ENCODE results near the gene DYNLT2.

The DYNLT2 gene

GRCh38 chr6:169707772-169708171 lies 43.6 kb downstream of the DYNLT2 start:
- TF ChIP-seq CTCF (IDR thresholded peaks at IDR 0.05; ENCODE audit: low read depth, low read length) (no peak), POLR2A (IDR thresholded peaks at IDR 0.05; ENCODE audit: extremely low read depth, insufficient read length) (no peak), MYC (IDR thresholded peaks at IDR 0.05; ENCODE audit: low read depth, low read length) (no peak), MAX (IDR thresholded peaks at IDR 0.05; ENCODE audit: low read depth, low read length) (no peak)

GRCh38 chr6:169702840-169703246 lies 48.5 kb downstream of the DYNLT2 start:
- no peak for DNase-seq (ENCODE audit: low read depth)
- H3K4me3 ChIP-seq (ENCODE audit: low read depth, low read length): peak overlapping the region; percentile 93
- TF ChIP-seq MAX (IDR thresholded peaks at IDR 0.05; ENCODE audit: low read depth, low read length) (0 out of 2 replicates have a peak, but pooled peaks have one; percentile 2), CTCF (IDR thresholded peaks at IDR 0.05; ENCODE audit: low read depth, low read length) (no peak)

More at GRCh38 chr6:169707772-169708171, 43.6 kb downstream of the DYNLT2 start:
- DNase-seq (ENCODE audit: low read depth): peak; percentile 22
- H3K4me3 ChIP-seq (ENCODE audit: low read depth, low read length): no peak overlapping the region

GRCh38 chr6:169701954-169702839 lies 49.2 kb downstream of the DYNLT2 start, which contains the start of the genes C6orf120 and WDR27:
Gene C6orf120 (plus strand): TSS chr6:169702126. CDS start chr6:169702460, 334 bp downstream.
Gene WDR27 (minus strand): TSS chr6:169702029. CDS start chr6:169689005, 13,024 bp downstream.
- H3K4me3 ChIP-seq (ENCODE audit: low read depth, low read length): peak within 1 kb of the TSS; percentile 93
- TF ChIP-seq MAX (IDR thresholded peaks at IDR 0.05; ENCODE audit: low read depth, low read length): peak; percentile 49
- peak; percentile 84 for TF ChIP-seq POLR2A (IDR thresholded peaks at IDR 0.05; ENCODE audit: extremely low read depth, insufficient read length)
- no peak for TF ChIP-seq CTCF (IDR thresholded peaks at IDR 0.05; ENCODE audit: low read depth, low read length)
- TF ChIP-seq MYC (IDR thresholded peaks at IDR 0.05; ENCODE audit: low read depth, low read length): peak; percentile 67
- DNase-seq (ENCODE audit: low read depth): peak; percentile 99

- no peak for TF ChIP-seq CTCF (IDR thresholded peaks at IDR 0.05; ENCODE audit: low read depth, low read length)
- peak; percentile 29; the same call in 1 of the 2 replicates for TF ChIP-seq MYC (IDR thresholded peaks at IDR 0.05; ENCODE audit: low read depth, low read length)
- TF ChIP-seq MAX (IDR thresholded peaks at IDR 0.05; ENCODE audit: low read depth, low read length): 0 out of 2 replicates have a peak, but pooled peaks have one; percentile 19
- no peak for DNase-seq (ENCODE audit: low read depth)
- H3K4me3 ChIP-seq (ENCODE audit: low read depth, low read length): peak overlapping the region; percentile 93
Measured at GRCh38 chr6:169701311-169701953, 49.9 kb downstream of the DYNLT2 start.

GRCh38 chr6:169700296-169700695 lies 51.1 kb downstream of the DYNLT2 start:
- peak; percentile 67 for DNase-seq (ENCODE audit: low read depth)
- no peak for TF ChIP-seq MAX (IDR thresholded peaks at IDR 0.05; ENCODE audit: low read depth, low read length)
- TF ChIP-seq POLR2A (IDR thresholded peaks at IDR 0.05; ENCODE audit: extremely low read depth, insufficient read length): no peak
- TF ChIP-seq CTCF (IDR thresholded peaks at IDR 0.05; ENCODE audit: low read depth, low read length): no peak
- no peak for TF ChIP-seq MYC (IDR thresholded peaks at IDR 0.05; ENCODE audit: low read depth, low read length)
- H3K4me3 ChIP-seq (ENCODE audit: low read depth, low read length): peak overlapping the region; percentile 93

All from NB4 (cell line).